HG03095 (cell line): Measurements from ENCODE around the gene DARS1.

Experiments
- ATAC-seq: cut with Tn5 transposase; IDR thresholded peaks from one replicate; pipeline ENCODE4 v1.9.1; 2021; ENCODE audit warnings: moderate library complexity; ENCODE audit not compliant: unreplicated experiment

Gene DARS1

GRCh38 chr2:135985018-135985825, at the start of gene DARS1:
DARS1 (minus strand) TSS chr2:135985626; CDS start chr2:135985468, 158 bp downstream.
- peak; percentile 70 for ATAC-seq

- ATAC-seq = no peak
Measured at GRCh38 chr2:136034629-136035028, 49.2 kb upstream of the DARS1 start.

GRCh38 chr2:136032817-136033535, 47.5 kb upstream of the DARS1 start:
- no peak for ATAC-seq

- no peak for ATAC-seq
Measured at GRCh38 chr2:136032192-136032591, 46.8 kb upstream of the DARS1 start.

GRCh38 chr2:136031711-136032110, 46.3 kb upstream of the DARS1 start:
- ATAC-seq = no peak

- no peak for ATAC-seq
Measured at GRCh38 chr2:136030406-136030805, 45.0 kb upstream of the DARS1 start.

- ATAC-seq = peak; percentile 76
Measured at GRCh38 chr2:136029149-136029548, 43.7 kb upstream of the DARS1 start.

GRCh38 chr2:136028001-136028400, 42.6 kb upstream of the DARS1 start:
- no peak for ATAC-seq

- no peak for ATAC-seq
Measured at GRCh38 chr2:136027112-136027511, 41.7 kb upstream of the DARS1 start.

GRCh38 chr2:136025057-136025973, 39.9 kb upstream of the DARS1 start:
- ATAC-seq = no peak

- no peak for ATAC-seq
Measured at GRCh38 chr2:136024616-136025015, 39.2 kb upstream of the DARS1 start.

GRCh38 chr2:136024185-136024584, 38.8 kb upstream of the DARS1 start:
- ATAC-seq = no peak

GRCh38 chr2:136023416-136023815, 38.0 kb upstream of the DARS1 start:
- no peak for ATAC-seq

GRCh38 chr2:136022396-136023146, 37.1 kb upstream of the DARS1 start:
- ATAC-seq = no peak

GRCh38 chr2:136021976-136022375, 36.5 kb upstream of the DARS1 start:
- no peak for ATAC-seq

- ATAC-seq = no peak
Measured at GRCh38 chr2:136021406-136021805, 36.0 kb upstream of the DARS1 start.

GRCh38 chr2:136020831-136021230, 35.4 kb upstream of the DARS1 start:
- ATAC-seq = no peak

- ATAC-seq = no peak
Measured at GRCh38 chr2:136019825-136020224, 34.4 kb upstream of the DARS1 start.

GRCh38 chr2:136019306-136019705, 33.9 kb upstream of the DARS1 start:
- ATAC-seq = peak; percentile 67

- ATAC-seq = no peak
Measured at GRCh38 chr2:136017786-136018185, 32.4 kb upstream of the DARS1 start.
